ENCODE measurements around the gene TMC8. TPM values are rescaled to one million over a fixed set of nuclear protein-coding genes. Genes with fewer than 3 reads are reported as not detected.

The TMC8 gene
- polyA plus RNA-seq, 1 donor from 2014 or later = 0.41 TPM

DNA sequence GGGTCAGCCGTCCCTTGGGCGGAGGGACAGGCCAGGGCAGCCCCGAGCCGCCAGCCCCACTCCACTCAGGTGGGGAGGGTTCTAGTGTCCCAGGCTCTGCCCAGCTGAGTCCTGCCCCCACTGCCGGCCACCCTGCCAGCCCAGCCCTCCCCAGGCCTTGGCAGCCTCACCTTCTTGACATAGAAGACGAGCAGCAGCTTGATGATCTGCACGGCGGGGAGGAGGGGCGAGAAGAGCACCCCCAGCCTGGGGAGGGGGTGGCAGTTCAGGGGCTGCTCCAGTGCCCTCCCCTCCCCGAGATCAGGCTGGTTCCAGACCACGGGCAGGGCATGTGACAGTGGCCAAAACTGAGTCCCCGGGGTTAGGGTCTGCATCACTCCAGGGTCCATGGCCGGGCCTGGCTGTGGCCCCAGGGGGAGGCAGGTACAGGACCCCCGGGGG lies 11.8 kb upstream of the TMC8 start:
- Histone ChIP-seq H3K79me2 (replicated peaks; ENCODE audit: insufficient read depth, low read length) (no peaks in the 10 kb centered on the region), H3K27ac (ENCODE audit: low read length) (no peak overlapping the region), H3K9me2 (ENCODE audit: insufficient read depth, low read length) (no peaks in the 10 kb centered on the region), H3K36me3 (ENCODE audit: insufficient read depth, low read length) (no peaks in the 10 kb centered on the region), H4K20me1 (ENCODE audit: insufficient read depth) (no peaks in the 10 kb centered on the region), H3K4me3 (ENCODE audit: low read length) (no peak overlapping the region), H3F3A (ENCODE audit: insufficient read depth, low read length, poor library complexity, severe bottlenecking) (no peaks in the 10 kb centered on the region), H3K27me3 (ENCODE audit: insufficient read depth, low read depth, low read length) (no peaks in the 10 kb centered on the region), H2AFZ (ENCODE audit: low read depth, low read length) (no peak overlapping the region), H3K9ac (ENCODE audit: low read length) (no peak overlapping the region), H3K4me2 (ENCODE audit: low read length) (no peak overlapping the region), H3K9me3 (ENCODE audit: low read length) (no peaks in the 10 kb centered on the region)
- TF ChIP-seq SMC3 (conservative IDR thresholded peaks at IDR 0.05; ENCODE audit: poor library complexity) = no peak
- no peak for TF ChIP-seq EZH2 (IDR thresholded peaks at IDR 0.05; ENCODE audit: borderline replicate concordance, insufficient read depth, low read length, poor library complexity, severe bottlenecking)
- no peak for TF ChIP-seq EP300 (conservative IDR thresholded peaks at IDR 0.05; ENCODE audit: poor library complexity, severe bottlenecking)
- TF ChIP-seq, protein P1, sequence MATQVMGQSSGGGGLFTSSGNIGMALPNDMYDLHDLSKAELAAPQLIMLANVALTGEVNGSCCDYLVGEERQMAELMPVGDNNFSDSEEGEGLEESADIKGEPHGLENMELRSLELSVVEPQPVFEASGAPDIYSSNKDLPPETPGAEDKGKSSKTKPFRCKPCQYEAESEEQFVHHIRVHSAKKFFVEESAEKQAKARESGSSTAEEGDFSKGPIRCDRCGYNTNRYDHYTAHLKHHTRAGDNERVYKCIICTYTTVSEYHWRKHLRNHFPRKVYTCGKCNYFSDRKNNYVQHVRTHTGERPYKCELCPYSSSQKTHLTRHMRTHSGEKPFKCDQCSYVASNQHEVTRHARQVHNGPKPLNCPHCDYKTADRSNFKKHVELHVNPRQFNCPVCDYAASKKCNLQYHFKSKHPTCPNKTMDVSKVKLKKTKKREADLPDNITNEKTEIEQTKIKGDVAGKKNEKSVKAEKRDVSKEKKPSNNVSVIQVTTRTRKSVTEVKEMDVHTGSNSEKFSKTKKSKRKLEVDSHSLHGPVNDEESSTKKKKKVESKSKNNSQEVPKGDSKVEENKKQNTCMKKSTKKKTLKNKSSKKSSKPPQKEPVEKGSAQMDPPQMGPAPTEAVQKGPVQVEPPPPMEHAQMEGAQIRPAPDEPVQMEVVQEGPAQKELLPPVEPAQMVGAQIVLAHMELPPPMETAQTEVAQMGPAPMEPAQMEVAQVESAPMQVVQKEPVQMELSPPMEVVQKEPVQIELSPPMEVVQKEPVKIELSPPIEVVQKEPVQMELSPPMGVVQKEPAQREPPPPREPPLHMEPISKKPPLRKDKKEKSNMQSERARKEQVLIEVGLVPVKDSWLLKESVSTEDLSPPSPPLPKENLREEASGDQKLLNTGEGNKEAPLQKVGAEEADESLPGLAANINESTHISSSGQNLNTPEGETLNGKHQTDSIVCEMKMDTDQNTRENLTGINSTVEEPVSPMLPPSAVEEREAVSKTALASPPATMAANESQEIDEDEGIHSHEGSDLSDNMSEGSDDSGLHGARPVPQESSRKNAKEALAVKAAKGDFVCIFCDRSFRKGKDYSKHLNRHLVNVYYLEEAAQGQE (IDR thresholded peaks at IDR 0.05; ENCODE audit: borderline replicate concordance) = no peak
- TF ChIP-seq CTCF (IDR thresholded peaks at IDR 0.05; ENCODE audit: poor library complexity, severe bottlenecking) = no peak
- no peak for TF ChIP-seq RAD21 (conservative IDR thresholded peaks at IDR 0.05)
- no peak for TF ChIP-seq TAF1 (IDR thresholded peaks at IDR 0.05; ENCODE audit: low read depth)
- TF ChIP-seq POLR2AphosphoS5 (IDR thresholded peaks at IDR 0.05) = no peak
- no peak for TF ChIP-seq MXI1 (conservative IDR thresholded peaks at IDR 0.05; ENCODE audit: poor library complexity, severe bottlenecking)

DNA sequence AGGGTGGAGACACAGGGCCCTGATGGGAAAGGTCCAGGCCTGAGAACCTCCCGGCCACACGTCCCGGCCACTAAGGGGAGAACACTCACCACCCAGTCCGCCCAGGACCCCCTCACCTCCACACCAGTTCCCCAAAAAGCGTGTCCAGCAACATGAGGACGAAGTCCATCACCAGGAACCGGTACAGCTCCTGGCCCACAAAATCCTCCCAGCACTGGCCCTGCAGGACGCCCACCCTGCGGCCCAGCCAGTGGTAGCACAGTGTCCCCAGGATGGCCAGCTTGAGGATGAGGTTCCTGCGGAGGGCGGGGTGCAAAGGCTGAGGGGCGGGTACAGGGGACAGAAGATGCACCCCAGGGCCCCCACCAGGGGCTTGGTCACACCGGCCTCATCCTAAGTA lies 10.0 kb upstream of the TMC8 start:
- no peaks in the 10 kb centered on the region for H3K27me3 ChIP-seq (ENCODE audit: insufficient read depth, low read depth, low read length)
- no peak overlapping the region for H3K4me2 ChIP-seq (ENCODE audit: low read length)
- H3K9me2 ChIP-seq (ENCODE audit: insufficient read depth, low read length) = no peaks in the 10 kb centered on the region
- H3F3A ChIP-seq (ENCODE audit: insufficient read depth, low read length, poor library complexity, severe bottlenecking) = no peaks in the 10 kb centered on the region
- no peak overlapping the region for H3K27ac ChIP-seq (ENCODE audit: low read length)
- H3K9me3 ChIP-seq (ENCODE audit: low read length) = no peaks in the 10 kb centered on the region
- H3K36me3 ChIP-seq (ENCODE audit: insufficient read depth, low read length) = no peaks in the 10 kb centered on the region
- H3K9ac ChIP-seq (ENCODE audit: low read length) = no peak overlapping the region
- no peaks in the 10 kb centered on the region for H3K79me2 ChIP-seq (replicated peaks; ENCODE audit: insufficient read depth, low read length)
- no peaks in the 10 kb centered on the region for H4K20me1 ChIP-seq (ENCODE audit: insufficient read depth)
- TF ChIP-seq EZH2 (IDR thresholded peaks at IDR 0.05; ENCODE audit: borderline replicate concordance, insufficient read depth, low read length, poor library complexity, severe bottlenecking) (no peak), CTCF (IDR thresholded peaks at IDR 0.05; ENCODE audit: poor library complexity, severe bottlenecking) (no peak), MXI1 (conservative IDR thresholded peaks at IDR 0.05; ENCODE audit: poor library complexity, severe bottlenecking) (no peak), POLR2AphosphoS5 (IDR thresholded peaks at IDR 0.05) (no peak), SMC3 (conservative IDR thresholded peaks at IDR 0.05; ENCODE audit: poor library complexity) (no peak), TAF1 (IDR thresholded peaks at IDR 0.05; ENCODE audit: low read depth) (no peak), EP300 (conservative IDR thresholded peaks at IDR 0.05; ENCODE audit: poor library complexity, severe bottlenecking) (no peak), RAD21 (conservative IDR thresholded peaks at IDR 0.05) (no peak)
- TF ChIP-seq, protein P1 (IDR thresholded peaks at IDR 0.05; ENCODE audit: borderline replicate concordance) = no peak
- no peak overlapping the region for H2AFZ ChIP-seq (ENCODE audit: low read depth, low read length)
- H3K4me3 ChIP-seq (ENCODE audit: low read length) = no peak overlapping the region

Measured in neural cell (in vitro differentiated cells).